Hepatocyte (in vitro differentiated cells): ENCODE measurements around the gene ZNF574. TPM values are rescaled to one million over a fixed set of nuclear protein-coding genes. Genes with fewer than 3 reads are reported as not detected.

ENCODE experiments used
- DNase-seq: peaks from one replicate; pipeline ENCODE4 v3.0.0-alpha.2; 2016; ENCODE audit warnings: low spot score
- H2AFZ ChIP-seq: fragments of 200-600 bp; sonication (generic); 2 replicates; pipeline ENCODE4 v1.6.0; 2016; ENCODE audit warnings: antibody characterized with exemption, mild to moderate bottlenecking
- H3K27ac ChIP-seq: fragments of 200-600 bp; sonication (generic); 2 replicates; pipeline ENCODE4 v1.5.1; 2016; ENCODE audit warnings: mild to moderate bottlenecking
- H3K27me3 ChIP-seq: fragments of 200-600 bp; sonication (generic); 2 replicates; pipeline ENCODE4 v1.6.1; 2016
- H3K36me3 ChIP-seq: fragments of 200-600 bp; sonication (generic); replicated peaks from 2 replicates; pipeline ENCODE4 v1.5.1; 2016; ENCODE audit warnings: low read depth; ENCODE audit not compliant: insufficient read depth
- H3K4me1 ChIP-seq: fragments of 200-600 bp; sonication (generic); 2 replicates; pipeline ENCODE4 v1.5.1; 2016; ENCODE audit warnings: mild to moderate bottlenecking, moderate library complexity; ENCODE audit not compliant: insufficient read depth
- H3K4me2 ChIP-seq: fragments of 200-600 bp; sonication (generic); 2 replicates; pipeline ENCODE4 v1.6.0; 2016
- H3K4me3 ChIP-seq: fragments of 200-600 bp; sonication (generic); 2 replicates; pipeline ENCODE4 v1.5.1; 2016; ENCODE audit warnings: mild to moderate bottlenecking
- H3K79me2 ChIP-seq: fragments of 200-600 bp; sonication (generic); 2 replicates; pipeline ENCODE4 v1.6.0; 2017; ENCODE audit warnings: mild to moderate bottlenecking
- H3K9me2 ChIP-seq: fragments of 200-600 bp; sonication (generic); replicated peaks from 2 replicates; pipeline ENCODE4 v1.6.0; 2017; ENCODE audit warnings: mild to moderate bottlenecking; ENCODE audit not compliant: insufficient read depth
- H3K9me3 ChIP-seq: fragments of 200-600 bp; sonication (generic); 2 replicates; pipeline ENCODE4 v1.5.1; 2016; ENCODE audit warnings: low read depth, mild to moderate bottlenecking
- H4K20me1 ChIP-seq: fragments of 200-600 bp; sonication (generic); 2 replicates; pipeline ENCODE4 v1.6.0; 2016; ENCODE audit warnings: mild to moderate bottlenecking; ENCODE audit not compliant: insufficient read depth, poor library complexity, severe bottlenecking
- EZH2 ChIP-seq: fragments of 200-600 bp; sonication (generic); IDR thresholded peaks from 2 replicates; pipeline ENCODE4 v1.6.1; 2016; ENCODE audit warnings: antibody characterized with exemption, mild to moderate bottlenecking, borderline replicate concordance
- EZH2phosphoT487 ChIP-seq: fragments of 200-600 bp; sonication (generic); IDR thresholded peaks from one replicate; pipeline ENCODE4 v1.6.1; 2018; ENCODE audit warnings: antibody characterized with exemption, mild to moderate bottlenecking, low read depth, moderate library complexity; ENCODE audit not compliant: unreplicated experiment, severe bottlenecking
- polyA plus RNA-seq: library from polyadenylated mRNA; unstranded; fragments of >200 nt; fragmentation: Nextera tagmentation; extraction: Ambion mirVana; gene quantifications from 2 replicates; pipeline ENCODE4 v1.2.1, GENCODE V29; 2016
- total RNA-seq: library from RNA; depleted of rRNA; stranded (reverse); fragments of >200 nt; gene quantifications from 2 replicates; pipeline ENCODE4 v1.2.3, GENCODE V29; 2014
- TF ChIP-seq, protein P1 (sequence below): fragments of 200-600 bp; sonication (generic); IDR thresholded peaks from 2 replicates; pipeline ENCODE4 v1.5.1; 2016; ENCODE audit warnings: antibody characterized with exemption, mild to moderate bottlenecking; ENCODE audit not compliant: poor library complexity

Gene ZNF574
- total and polyA plus RNA-seq, 2 experiments from 2014 or later, result 10.7 to 13.6 TPM

DNA sequence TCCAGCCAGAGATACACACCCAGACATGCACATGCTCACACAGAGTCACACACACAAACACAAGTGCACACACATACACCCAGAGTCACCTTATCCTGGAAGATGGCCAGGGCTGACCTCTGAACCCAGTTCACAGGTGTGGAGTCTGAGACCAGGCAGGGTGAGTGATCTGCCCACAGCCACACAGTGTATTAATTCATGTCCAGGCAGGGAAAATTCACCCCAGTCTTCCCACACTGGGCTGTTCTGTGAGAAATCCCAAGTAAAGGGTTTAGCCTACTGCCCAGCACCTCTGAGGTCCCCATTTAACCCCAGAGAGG, 54.2 kb downstream of the ZNF574 start:
- no peak for TF ChIP-seq EZH2phosphoT487
- TF ChIP-seq, protein P1, sequence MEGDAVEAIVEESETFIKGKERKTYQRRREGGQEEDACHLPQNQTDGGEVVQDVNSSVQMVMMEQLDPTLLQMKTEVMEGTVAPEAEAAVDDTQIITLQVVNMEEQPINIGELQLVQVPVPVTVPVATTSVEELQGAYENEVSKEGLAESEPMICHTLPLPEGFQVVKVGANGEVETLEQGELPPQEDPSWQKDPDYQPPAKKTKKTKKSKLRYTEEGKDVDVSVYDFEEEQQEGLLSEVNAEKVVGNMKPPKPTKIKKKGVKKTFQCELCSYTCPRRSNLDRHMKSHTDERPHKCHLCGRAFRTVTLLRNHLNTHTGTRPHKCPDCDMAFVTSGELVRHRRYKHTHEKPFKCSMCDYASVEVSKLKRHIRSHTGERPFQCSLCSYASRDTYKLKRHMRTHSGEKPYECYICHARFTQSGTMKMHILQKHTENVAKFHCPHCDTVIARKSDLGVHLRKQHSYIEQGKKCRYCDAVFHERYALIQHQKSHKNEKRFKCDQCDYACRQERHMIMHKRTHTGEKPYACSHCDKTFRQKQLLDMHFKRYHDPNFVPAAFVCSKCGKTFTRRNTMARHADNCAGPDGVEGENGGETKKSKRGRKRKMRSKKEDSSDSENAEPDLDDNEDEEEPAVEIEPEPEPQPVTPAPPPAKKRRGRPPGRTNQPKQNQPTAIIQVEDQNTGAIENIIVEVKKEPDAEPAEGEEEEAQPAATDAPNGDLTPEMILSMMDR, result no peak
- no peak for TF ChIP-seq EZH2
- Histone ChIP-seq H3K27ac (no peak overlapping the region), H3K9me2 (no peaks in the 10 kb centered on the region), H2AFZ (no peak overlapping the region), H3K4me1 (peaks cover 10% of the 10 kb centered on the region), H4K20me1 (no peaks in the 10 kb centered on the region), H3K27me3 (peaks cover 24% of the 10 kb centered on the region), H3K79me2 (no peaks in the 10 kb centered on the region), H3K9me3 (no peaks in the 10 kb centered on the region), H3K4me2 (no peak overlapping the region), H3K4me3 (no peak overlapping the region), H3K36me3 (no peaks in the 10 kb centered on the region)
- DNase-seq, result no peak

Other genes with a start within 250 kb of the ZNF574 start
- not detected in 2 replicates for gene LYPD4, start 231.5 kb upstream of the ZNF574 start, total RNA-seq
- gene LYPD4, start 231.5 kb upstream of the ZNF574 start, polyA plus RNA-seq, result not detected in 2 replicates
- not detected in 2 replicates for gene DMRTC2, start 231.1 kb upstream of the ZNF574 start, total RNA-seq
- gene DMRTC2, start 231.1 kb upstream of the ZNF574 start, polyA plus RNA-seq, result not detected in 2 replicates
- gene RPS19, start 215.9 kb upstream of the ZNF574 start, total RNA-seq, result 740 and 840 TPM in 2 replicates
- gene RPS19, start 215.9 kb upstream of the ZNF574 start, polyA plus RNA-seq, result 1,425 and 1,529 TPM in 2 replicates
- 0.37 TPM in 1 of 2 replicates, not detected in the other for gene CD79A, start 198.9 kb upstream of the ZNF574 start, total RNA-seq
- 0.27 TPM in 1 of 2 replicates, not detected in the other for gene CD79A, start 198.9 kb upstream of the ZNF574 start, polyA plus RNA-seq
- 22.1 and 29.7 TPM in 2 replicates for gene ARHGEF1, start 193.0 kb upstream of the ZNF574 start, total RNA-seq
- 67.8 and 71.7 TPM in 2 replicates for gene ARHGEF1, start 193.0 kb upstream of the ZNF574 start, polyA plus RNA-seq
- 0.53 TPM in 1 of 2 replicates, not detected in the other for gene ERFL, start 147.7 kb upstream of the ZNF574 start, total RNA-seq
- not detected in 2 replicates for gene ERFL, start 147.7 kb upstream of the ZNF574 start, polyA plus RNA-seq
- gene RABAC1, start 116.8 kb upstream of the ZNF574 start, total RNA-seq, result 203 and 214 TPM in 2 replicates
- gene RABAC1, start 116.8 kb upstream of the ZNF574 start, polyA plus RNA-seq, result 395 and 469 TPM in 2 replicates
- gene ATP1A3, start 81.9 kb upstream of the ZNF574 start, total RNA-seq, result 0.03 TPM in 1 of 2 replicates, not detected in the other
- gene ATP1A3, start 81.9 kb upstream of the ZNF574 start, polyA plus RNA-seq, result 0.82 TPM in 1 of 2 replicates, not detected in the other
- 0.60 and 0.92 TPM in 2 replicates for gene GRIK5, start 6.0 kb upstream of the ZNF574 start, total RNA-seq
- gene GRIK5, start 6.0 kb upstream of the ZNF574 start, polyA plus RNA-seq, result 0.34 and 0.50 TPM in 2 replicates
- gene POU2F2, start 56.3 kb downstream of the ZNF574 start, total RNA-seq, result 0.16 TPM in 1 of 2 replicates, not detected in the other
- gene POU2F2, start 56.3 kb downstream of the ZNF574 start, polyA plus RNA-seq, result 0.15 and 0.52 TPM in 2 replicates
- gene DEDD2, start 141.5 kb downstream of the ZNF574 start, total RNA-seq, result 34.2 and 38.6 TPM in 2 replicates
- 37.8 and 38.6 TPM in 2 replicates for gene DEDD2, start 141.5 kb downstream of the ZNF574 start, polyA plus RNA-seq
- gene ZNF526, start 144.1 kb downstream of the ZNF574 start, total RNA-seq, result 4.9 and 5.1 TPM in 2 replicates
- gene ZNF526, start 144.1 kb downstream of the ZNF574 start, polyA plus RNA-seq, result 8.6 and 9.7 TPM in 2 replicates
- 31.2 and 32.2 TPM in 2 replicates for gene GSK3A, start 166.4 kb downstream of the ZNF574 start, total RNA-seq
- 36.6 and 38.8 TPM in 2 replicates for gene GSK3A, start 166.4 kb downstream of the ZNF574 start, polyA plus RNA-seq
- 32.6 and 47.1 TPM in 2 replicates for gene ERF, start 179.0 kb downstream of the ZNF574 start, total RNA-seq
- 20.4 and 24.4 TPM in 2 replicates for gene ERF, start 179.0 kb downstream of the ZNF574 start, polyA plus RNA-seq
- gene CIC, start 193.1 kb downstream of the ZNF574 start, total RNA-seq, result 14.3 and 17.4 TPM in 2 replicates
- 19.3 and 23.2 TPM in 2 replicates for gene CIC, start 193.1 kb downstream of the ZNF574 start, polyA plus RNA-seq
- 0.24 and 2.2 TPM in 2 replicates for gene PRR19, start 226.0 kb downstream of the ZNF574 start, total RNA-seq
- 1.9 and 3.0 TPM in 2 replicates for gene PRR19, start 226.0 kb downstream of the ZNF574 start, polyA plus RNA-seq
- gene PAFAH1B3, start 226.5 kb downstream of the ZNF574 start, total RNA-seq, result 46.1 and 70.6 TPM in 2 replicates
- gene PAFAH1B3, start 226.5 kb downstream of the ZNF574 start, polyA plus RNA-seq, result 98.6 and 116 TPM in 2 replicates
- 0.40 TPM in 1 of 2 replicates, not detected in the other for gene TMEM145, start 237.1 kb downstream of the ZNF574 start, total RNA-seq
- gene TMEM145, start 237.1 kb downstream of the ZNF574 start, polyA plus RNA-seq, result 0.58 TPM in 1 of 2 replicates, not detected in the other
- 11.0 and 19.2 TPM in 2 replicates for gene MEGF8, start 249.5 kb downstream of the ZNF574 start, total RNA-seq
- gene MEGF8, start 249.5 kb downstream of the ZNF574 start, polyA plus RNA-seq, result 7.6 and 8.3 TPM in 2 replicates